Left cardiac atrium (tissue), 4 donors: ENCODE data around the gene BSND. TPM values are rescaled to one million over a fixed set of nuclear protein-coding genes. Genes with fewer than 3 reads are reported as not detected.
A peak's percentile ranks its signal among the peaks of the same experiment; 100 is the strongest.

Source experiments
- ATAC-seq, 2 donors: fragments of 200-7000 bp; cut with Tn5 transposase; one replicate each; pipeline ENCODE4 v1.9.1; 2020; ENCODE audit warnings: mild to moderate bottlenecking in 2 of 2, moderate library complexity in 2 of 2
- DNase-seq: peaks from one replicate; pipeline ENCODE4 v3.0.0-alpha.2; 2020
- intact Hi-C, 2 donors: fragments of 100-400 bp; cut with DNase I; formaldehyde crosslinking; loops; one replicate each; pipeline versions ENCODE4 v1.14.1 to v1.15.1; 2022 to 2023
- total RNA-seq, 2 donors: library from RNA; stranded (reverse); fragmentation: NEBNext Ultra II Directional; extraction: Animal tissue kit (Norgen Biotek cat#: 25700); gene quantifications; one replicate each; pipeline ENCODE4 v1.2.1, GENCODE V29; 2021
- donor health status: DM: no; HTN: yes; CAD: no.
- donor health status: DM: no; HTN: yes; CAD: no; lungs with severe emphysema.
- donor health status: DM: yes; HTN: yes; CAD: no.
- donor health status: Dilated cardiomyopathy.

BSND gene
- total RNA-seq, 2 donors from 2014 or later: not detected

GRCh38 chr1:54972436-54972835 lies 26.3 kb upstream of the BSND start:
- intact Hi-C loops: no loop called here
- no peak for DNase-seq
- no peak for ATAC-seq

- peak; percentile 55 for DNase-seq
- intact Hi-C loops: no loop called here
Observed at GRCh38 chr1:54973205-54973921, 25.4 kb upstream of the BSND start.

GRCh38 chr1:54975356-54976108 lies 23.2 kb upstream of the BSND start:
- DNase-seq (no peak), ATAC-seq (no peak)
- intact Hi-C loops: no loop called here

More at GRCh38 chr1:54973205-54973921, 25.4 kb upstream of the BSND start:
- peak; percentile 89 to 94 for ATAC-seq

- no peak for DNase-seq
- intact Hi-C loops: no loop called here
- no peak for ATAC-seq
Observed at GRCh38 chr1:54976747-54977146, 22.0 kb upstream of the BSND start.

- DNase-seq (no peak), ATAC-seq (no peak)
- intact Hi-C loops: no loop called here
Observed at GRCh38 chr1:54977533-54978297, 21.0 kb upstream of the BSND start.

- ATAC-seq (no peak), DNase-seq (no peak)
- intact Hi-C loops: no loop called here
Observed at GRCh38 chr1:54978528-54979326, 20.0 kb upstream of the BSND start.

GRCh38 chr1:54979327-54979891 lies 19.3 kb upstream of the BSND start:
- no peak for ATAC-seq
- intact Hi-C loops: no loop called here
- no peak for DNase-seq

- no peak for ATAC-seq
Observed at GRCh38 chr1:54980046-54980527, 18.6 kb upstream of the BSND start.

GRCh38 chr1:54980528-54981241 lies 18.0 kb upstream of the BSND start, which contains the start of gene TMEM61:
Gene TMEM61 (plus strand): TSS chr1:54980628. CDS start chr1:54981066, 438 bp downstream.
- peak; percentile 68 to 70 for ATAC-seq
- DNase-seq: no peak
- intact Hi-C loops: no loop called here

More at GRCh38 chr1:54980046-54980527, 18.6 kb upstream of the BSND start:
- intact Hi-C loops: no loop called here
- no peak for DNase-seq

GRCh38 chr1:54981466-54981865 lies 17.3 kb upstream of the BSND start:
- DNase-seq (no peak), ATAC-seq (no peak)
- intact Hi-C loops: no loop called here

GRCh38 chr1:54982739-54983138 lies 16.0 kb upstream of the BSND start:
- intact Hi-C loops: no loop called here
- ATAC-seq: no peak
- no peak for DNase-seq

- ATAC-seq (no peak), DNase-seq (no peak)
- intact Hi-C loops: no loop called here
Observed at GRCh38 chr1:54984131-54984842, 14.4 kb upstream of the BSND start.

GRCh38 chr1:54985556-54985955 lies 13.2 kb upstream of the BSND start:
- ATAC-seq: no peak
- DNase-seq: no peak

GRCh38 chr1:54986025-54986424 lies 12.7 kb upstream of the BSND start:
- DNase-seq (no peak), ATAC-seq (no peak)
- intact Hi-C loops: no loop called here

More at GRCh38 chr1:54985556-54985955, 13.2 kb upstream of the BSND start:
- intact Hi-C loops: no loop called here

- DNase-seq (no peak), ATAC-seq (no peak)
- intact Hi-C loops: no loop called here
Observed at GRCh38 chr1:54986533-54986932, 12.2 kb upstream of the BSND start.

- intact Hi-C loops: no loop called here
- ATAC-seq (no peak), DNase-seq (no peak)
Observed at GRCh38 chr1:54987427-54987826, 11.3 kb upstream of the BSND start.
